Neural crest cell (in vitro differentiated cells): ENCODE results near the gene CDH13. TPM values are rescaled to one million over a fixed set of nuclear protein-coding genes. Genes with fewer than 3 reads are reported as not detected.
A peak's percentile ranks its signal among the peaks of the same experiment; 100 is the strongest.

Source experiments
- DNase-seq: peaks from one replicate; pipeline ENCODE4 v3.0.0; 2021; ENCODE audit warnings: low read depth, mixed read lengths, low spot score
- H3K27ac Mint-ChIP-seq: one replicate; pipeline ENCODE4 v1.8.0; 2021; ENCODE audit warnings: mild to moderate bottlenecking, mixed read lengths; ENCODE audit not compliant: unreplicated experiment
- H3K27me3 Mint-ChIP-seq: 2 replicates; pipeline ENCODE4 v1.8.0; 2021; ENCODE audit warnings: low read depth, mild to moderate bottlenecking, mixed read lengths
- H3K36me3 Mint-ChIP-seq: 2 replicates; pipeline ENCODE4 v1.8.0; 2021; ENCODE audit warnings: low read depth, mild to moderate bottlenecking, mixed read lengths
- H3K4me1 Mint-ChIP-seq: 2 replicates; pipeline ENCODE4 v1.8.0; 2021; ENCODE audit warnings: mixed read lengths
- H3K4me3 Mint-ChIP-seq: one replicate; pipeline ENCODE4 v1.8.0; 2021; ENCODE audit warnings: mild to moderate bottlenecking, mixed read lengths
- H3K9me3 Mint-ChIP-seq: 2 replicates; pipeline ENCODE4 v1.8.0; 2021; ENCODE audit warnings: mixed read lengths
- CTCF ChIP-seq: fragments of 200-600 bp; sonication (generic); conservative IDR thresholded peaks from 2 replicates; pipeline ENCODE4 v1.5.0; 2021; ENCODE audit warnings: antibody characterized with exemption, mild to moderate bottlenecking
- total RNA-seq: library from RNA; stranded (reverse); gene quantifications from 2 replicates; pipeline ENCODE4 v1.2.1, GENCODE V29; 2021

CDH13 gene
- total RNA-seq, 1 donor from 2014 or later, result 1.1 TPM

GRCh38 chr16:82732461-82732860, 105.7 kb downstream of the CDH13 start:
- DNase-seq, result no peak
- H3K4me3 Mint-ChIP-seq, result no peak overlapping the region
- TF ChIP-seq CTCF, result no peak
- H3K9me3 Mint-ChIP-seq, result peaks cover 9% of the 10 kb centered on the region
- no peaks in the 10 kb centered on the region for H3K36me3 Mint-ChIP-seq
- H3K27me3 Mint-ChIP-seq, result no peaks in the 10 kb centered on the region
- no peak overlapping the region for H3K27ac Mint-ChIP-seq
- H3K4me1 Mint-ChIP-seq, result peaks cover 14% of the 10 kb centered on the region

- H3K27ac Mint-ChIP-seq, result no peak overlapping the region
- peaks cover 2% of the 10 kb centered on the region for H3K9me3 Mint-ChIP-seq
- H3K4me1 Mint-ChIP-seq, result peaks cover 14% of the 10 kb centered on the region
- TF ChIP-seq CTCF, result no peak
- no peaks in the 10 kb centered on the region for H3K36me3 Mint-ChIP-seq
- DNase-seq, result no peak
- no peak overlapping the region for H3K4me3 Mint-ChIP-seq
- peaks cover 4% of the 10 kb centered on the region for H3K27me3 Mint-ChIP-seq
These were observed 108.4 kb downstream of the CDH13 start for GRCh38 chr16:82735186-82735585.

- Mint-ChIP-seq H3K9me3 (no peaks in the 10 kb centered on the region), H3K4me3 (no peak overlapping the region), H3K4me1 (peaks cover 14% of the 10 kb centered on the region), H3K27ac (no peak overlapping the region), H3K27me3 (peaks cover 6% of the 10 kb centered on the region), H3K36me3 (no peaks in the 10 kb centered on the region)
- DNase-seq, result no peak
- no peak for TF ChIP-seq CTCF
These were observed 108.9 kb downstream of the CDH13 start for GRCh38 chr16:82735673-82736091.

- Mint-ChIP-seq H3K9me3 (no peaks in the 10 kb centered on the region), H3K27me3 (peaks cover 8% of the 10 kb centered on the region), H3K27ac (no peak overlapping the region), H3K4me3 (no peak overlapping the region), H3K4me1 (peaks cover 14% of the 10 kb centered on the region), H3K36me3 (no peaks in the 10 kb centered on the region)
- DNase-seq, result no peak
- TF ChIP-seq CTCF, result no peak
These were observed 109.5 kb downstream of the CDH13 start for GRCh38 chr16:82736224-82736623.

GRCh38 chr16:82738699-82739098, 111.9 kb downstream of the CDH13 start:
- H3K9me3 Mint-ChIP-seq, result no peaks in the 10 kb centered on the region
- no peak overlapping the region for H3K4me3 Mint-ChIP-seq
- H3K27me3 Mint-ChIP-seq, result peaks cover 8% of the 10 kb centered on the region
- no peak for DNase-seq
- TF ChIP-seq CTCF, result peak; percentile 31
- no peak overlapping the region for H3K27ac Mint-ChIP-seq
- peaks cover 14% of the 10 kb centered on the region for H3K4me1 Mint-ChIP-seq
- H3K36me3 Mint-ChIP-seq, result no peaks in the 10 kb centered on the region
